ENCODE measurements around the gene ASS1.

DNA sequence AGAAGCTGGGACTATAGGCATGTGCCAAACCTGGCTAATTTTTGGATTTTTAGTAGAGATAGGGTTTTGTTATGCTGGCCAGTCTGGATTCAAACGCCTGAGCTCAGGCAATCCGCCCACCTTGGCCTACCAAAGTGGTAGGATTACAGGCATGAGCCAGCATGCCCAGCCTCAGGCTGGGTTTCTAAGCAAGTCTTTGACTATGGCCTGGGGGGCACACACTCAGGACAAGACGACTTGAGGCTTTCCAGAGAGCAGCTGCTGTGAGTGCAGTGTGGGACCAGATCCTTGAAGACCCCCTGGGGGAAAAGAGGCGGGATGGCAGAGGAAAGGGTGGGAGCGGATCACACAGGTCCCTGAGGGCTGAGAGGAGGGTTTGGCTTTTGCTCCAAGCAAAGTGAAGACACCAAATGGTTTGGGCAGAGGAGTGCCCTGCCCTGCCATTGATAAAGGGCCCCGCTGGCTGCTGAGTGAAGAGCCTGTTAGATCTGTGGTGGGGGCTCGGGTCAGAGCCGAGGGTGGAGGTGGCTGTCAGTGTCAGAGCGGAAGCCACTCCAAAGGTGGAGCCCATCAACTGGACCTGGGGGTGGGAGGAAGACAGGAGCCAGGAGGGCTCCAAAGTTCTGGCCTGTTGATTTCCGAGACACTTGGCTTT is 87.8 kb downstream of the ASS1 start:
- TF ChIP-seq CTCF (IDR thresholded peaks at IDR 0.05) (no peak), EZH2 (IDR thresholded peaks at IDR 0.05) (no peak), EZH2phosphoT487 (IDR thresholded peaks at IDR 0.05) (no peak)

Data from neural progenitor cell (in vitro differentiated cells).